Measurements from ENCODE around the gene MSANTD1. TPM values are rescaled to one million over a fixed set of nuclear protein-coding genes. Genes with fewer than 3 reads are reported as not detected.

The MSANTD1 gene
- total and polyA plus RNA-seq, 2 of the 8 experiments (the other 6 are each of a cell fraction or from before 2014, with no cell fraction given) = 0.23 to 0.45 TPM

GRCh38 chr4:3227878-3228675, 20.9 kb upstream of the MSANTD1 start:
- WGBS, 2 experiments (ENCODE audit: extremely low coverage in 1 of 2, insufficient coverage in 1 of 2, insufficient read length in 1 of 2, insufficient replicate concordance in 2 of 2, low coverage in 1 of 2, low lambda C conversion rate in 2 of 2, missing lambda C conversion rate in 1 of 2) = 90% methylated on average over 21 of the region's 23 CpGs; no CpG with 5 or more reads in 1 of the 2 experiments
- H3K36me3 ChIP-seq (ENCODE audit: control insufficient read depth in 2 of 4, insufficient read depth in 4 of 4, low read length in 3 of 4) = peaks cover 31 to 62% (median 53%) of the 10 kb centered on the region in 4 experiments
- FAIRE-seq = no peak
- TF ChIP-seq CTCF (IDR thresholded peaks at IDR 0.05; ENCODE audit: control extremely low read depth in 1 of 3, insufficient read depth in 1 of 3, low read depth in 1 of 3, low read length in 3 of 3) (no peak), RFX5 (IDR thresholded peaks at IDR 0.05; ENCODE audit: borderline replicate concordance, low read depth, low read length) (no peak), HDAC6 (IDR thresholded peaks at IDR 0.05; ENCODE audit: low read depth, low read length) (no peak), EP300 (IDR thresholded peaks at IDR 0.05; ENCODE audit: borderline replicate concordance in 1 of 2, low read depth in 2 of 2, low read length in 2 of 2) (no peak), FOSL1 (IDR thresholded peaks at IDR 0.05; ENCODE audit: insufficient read depth, low read depth, low read length) (no peak), SIN3A (conservative IDR thresholded peaks at IDR 0.05 in 1 of 2, IDR thresholded peaks at IDR 0.05 in 1 of 2; ENCODE audit: low read depth in 1 of 2, low read length in 2 of 2) (no peak)
- TF ChIP-seq, protein P1, sequence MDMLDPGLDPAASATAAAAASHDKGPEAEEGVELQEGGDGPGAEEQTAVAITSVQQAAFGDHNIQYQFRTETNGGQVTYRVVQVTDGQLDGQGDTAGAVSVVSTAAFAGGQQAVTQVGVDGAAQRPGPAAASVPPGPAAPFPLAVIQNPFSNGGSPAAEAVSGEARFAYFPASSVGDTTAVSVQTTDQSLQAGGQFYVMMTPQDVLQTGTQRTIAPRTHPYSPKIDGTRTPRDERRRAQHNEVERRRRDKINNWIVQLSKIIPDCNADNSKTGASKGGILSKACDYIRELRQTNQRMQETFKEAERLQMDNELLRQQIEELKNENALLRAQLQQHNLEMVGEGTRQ (IDR thresholded peaks at IDR 0.05; ENCODE audit: low read length) = no peak

More at GRCh38 chr4:3227878-3228675, 20.9 kb upstream of the MSANTD1 start:
- Histone ChIP-seq H3K4me2 (ENCODE audit: insufficient read depth in 1 of 2, low read depth in 2 of 2, low read length in 2 of 2) (no peak overlapping the region), H2BK120ac (replicated peaks; ENCODE audit: low read depth, low read length) (no peak overlapping the region), H2BK5ac (ENCODE audit: low read depth, low read length) (no peak overlapping the region), H3K9me3 (ENCODE audit: insufficient read depth in 2 of 2, low read depth in 1 of 2, low read length in 1 of 2) (peaks cover 0 to 3% of the 10 kb centered on the region in 2 experiments; a peak in 1 of 4 replicates), H3K4me3 (ENCODE audit: extremely low read depth in 1 of 4, insufficient read depth in 2 of 4, low read depth in 3 of 4, low read length in 4 of 4) (no peak overlapping the region), H3K4me1 (replicated peaks in 1 of 4; ENCODE audit: control insufficient read depth in 3 of 4, insufficient read depth in 4 of 4, low read length in 3 of 4) (no peaks in the 10 kb centered on the region), H3K27ac (ENCODE audit: low read depth, low read length) (no peak overlapping the region), H3K4ac (replicated peaks; ENCODE audit: insufficient read length, low read depth, low read length) (no peak overlapping the region), H4K8ac (ENCODE audit: extremely low read depth, insufficient read depth, low read length) (no peak overlapping the region), H3K56ac (replicated peaks; ENCODE audit: insufficient read length, low read depth, low read length) (no peak overlapping the region), H3K23me2 (ENCODE audit: low read depth, low read length) (no peaks in the 10 kb centered on the region; the same call in 1 of the 2 replicates), H4K91ac (replicated peaks; ENCODE audit: insufficient read length, low read length) (no peak overlapping the region), H2AK5ac (ENCODE audit: low read depth, low read length) (no peak overlapping the region), H3K79me2 (ENCODE audit: control insufficient read depth in 1 of 2, insufficient read depth in 2 of 2, low read length in 2 of 2) (no peaks in the 10 kb centered on the region), H4K20me1 (replicated peaks in 1 of 2; ENCODE audit: control insufficient read depth in 1 of 2, insufficient read depth in 2 of 2, low read length in 2 of 2) (peaks cover 15% of the 10 kb centered on the region in 2 experiments), H3K14ac (ENCODE audit: insufficient read length) (no peak overlapping the region), H3K79me1 (ENCODE audit: low read depth, low read length) (no peaks in the 10 kb centered on the region; the same call in 1 of the 2 replicates), H4K5ac (ENCODE audit: insufficient read length, low read depth, low read length) (no peak overlapping the region), H2BK12ac (ENCODE audit: low read depth, low read length) (no peak overlapping the region), H2AFZ (ENCODE audit: low read length) (no peak overlapping the region), H3K27me3 (replicated peaks in 1 of 4; ENCODE audit: control insufficient read depth in 3 of 4, extremely low read depth in 1 of 4, insufficient read depth in 3 of 4, low read length in 3 of 4) (no peaks in the 10 kb centered on the region), H2BK15ac (ENCODE audit: low read length) (no peak overlapping the region), H3K9ac (replicated peaks in 1 of 4; ENCODE audit: extremely low read depth in 1 of 4, low read depth in 3 of 4, low read length in 3 of 4) (no peak overlapping the region), H3K18ac (ENCODE audit: extremely low read depth, low read length) (no peak overlapping the region), H3K23ac (ENCODE audit: insufficient read length) (no peak overlapping the region), H2BK20ac (ENCODE audit: low read length) (no peak overlapping the region)
- no peak for DNase-seq (ENCODE audit: low read depth in 1 of 2, low spot score in 2 of 2)
- CTCF ChIA-PET (ENCODE audit: partially characterized antibody) = no interaction called here
- POLR2A ChIA-PET (ENCODE audit: partially characterized antibody) = no interaction called here

Data from H1 (cell line).